ENCODE measurements around the gene CLMN. TPM values are rescaled to one million over a fixed set of nuclear protein-coding genes. Genes with fewer than 3 reads are reported as not detected.

Gene CLMN
- total and polyA plus RNA-seq, 2 of the 8 experiments (the other 6 are each of a cell fraction or from before 2014, with no cell fraction given) = 1.6 to 8.2 TPM

GRCh38 chr14:95282354-95282985 lies 37.2 kb downstream of the CLMN start (continued):
- no peak for TF ChIP-seq SIRT6 (IDR thresholded peaks at IDR 0.05; ENCODE audit: low read length)

Data from H1 (cell line).